Fibroblast of lung (primary cell): ENCODE results near the gene UQCR10. TPM values are rescaled to one million over a fixed set of nuclear protein-coding genes. Genes with fewer than 3 reads are reported as not detected.
A peak's percentile ranks its signal among the peaks of the same experiment; 100 is the strongest.

Experiments used
- DNase-seq, 2 donors: peaks; one replicate each; pipeline versions ENCODE4 v3.0.0 to v3.0.0-alpha.2; 2010; ENCODE audit warnings: low read depth in 2 of 2
- H2AFZ ChIP-seq: 2 replicates; pipeline ENCODE4 v1.5.1; 2012; ENCODE audit warnings: low read length, control low read depth, inconsistent platforms
- H3K27ac ChIP-seq: 2 replicates; pipeline ENCODE4 v1.5.1; 2011; ENCODE audit warnings: low read length, control low read depth; ENCODE audit not compliant: insufficient read depth
- H3K27me3 ChIP-seq: 2 replicates; pipeline ENCODE4 v1.5.1; 2011; ENCODE audit warnings: mild to moderate bottlenecking, low read length; ENCODE audit not compliant: control insufficient read depth, insufficient read depth
- H3K36me3 ChIP-seq: 2 replicates; pipeline ENCODE4 v1.5.1; 2011; ENCODE audit warnings: low read length; ENCODE audit not compliant: control insufficient read depth, insufficient read depth
- H3K4me1 ChIP-seq: 2 replicates; pipeline ENCODE4 v1.5.1; 2011; ENCODE audit warnings: low read length; ENCODE audit not compliant: control insufficient read depth, insufficient read depth; ENCODE audit errors: extremely low read depth
- H3K4me2 ChIP-seq: 2 replicates; pipeline ENCODE4 v1.5.1; 2011; ENCODE audit warnings: low read length, control low read depth; ENCODE audit not compliant: insufficient read depth; ENCODE audit errors: extremely low read depth
- H3K4me3 ChIP-seq, 4 experiments: fragments of 200-600 bp in 1 of 4; sonication (generic) in 1 of 4; replicated peaks in 1 of 4; 2 replicates each; pipeline ENCODE4 v1.5.1; 2011 to 2016; ENCODE audit warnings: low read length in 4 of 4, low read depth in 3 of 4, mild to moderate bottlenecking in 3 of 4, control low read depth in 2 of 4, inconsistent platforms in 1 of 4, mixed read lengths in 1 of 4; ENCODE audit not compliant: insufficient read depth in 1 of 4; ENCODE audit errors: control extremely low read depth in 1 of 4
- H3K79me2 ChIP-seq: 2 replicates; pipeline ENCODE4 v1.5.1; 2012; ENCODE audit warnings: mild to moderate bottlenecking, low read length, inconsistent platforms; ENCODE audit not compliant: control insufficient read depth, insufficient read depth
- H3K9ac ChIP-seq: 2 replicates; pipeline ENCODE4 v1.5.1; 2011; ENCODE audit warnings: mild to moderate bottlenecking, low read length, control low read depth; ENCODE audit not compliant: insufficient read depth
- H3K9me3 ChIP-seq: 2 replicates; pipeline ENCODE4 v1.5.1; 2012; ENCODE audit warnings: low read depth, low read length; ENCODE audit not compliant: control insufficient read depth, insufficient read depth
- H4K20me1 ChIP-seq: 2 replicates; pipeline ENCODE4 v1.5.1; 2011; ENCODE audit warnings: low read length; ENCODE audit not compliant: control insufficient read depth, insufficient read depth; ENCODE audit errors: extremely low read depth
- CTCF ChIP-seq, 2 donors: IDR thresholded peaks in 1 of 2; conservative IDR thresholded peaks in 1 of 2; 1 replicate in 1 of 2; 2 replicates in 1 of 2; pipeline ENCODE4 v1.5.1; 2011 to 2012; ENCODE audit warnings: low read length in 2 of 2, control low read depth in 1 of 2, inconsistent platforms in 1 of 2, low read depth in 1 of 2, mild to moderate bottlenecking in 1 of 2
- EZH2 ChIP-seq: IDR thresholded peaks from 2 replicates; pipeline ENCODE4 v1.5.1; 2012; ENCODE audit warnings: low read length, control low read depth, mild to moderate bottlenecking; ENCODE audit errors: missing control alignments
- polyA plus RNA-seq, 2 donors: library from polyadenylated mRNA; depleted of rRNA in 1 of 2; stranded (reverse) in 1 of 2; unstranded in 1 of 2; fragments of >200 nt; gene quantifications; 2 replicates each; pipeline ENCODE4 v1.2.1, GENCODE V29; 2011 to 2012; ENCODE audit warnings: missing spikeins in 1 of 2
- total RNA-seq: library from RNA; depleted of rRNA; stranded (reverse); fragments of >200 nt; gene quantifications from 2 replicates; pipeline ENCODE4 v1.2.1, GENCODE V29; 2014

Gene UQCR10
- total and polyA plus RNA-seq, 2 donors (not counting 1 experiment from before 2014, with no cell fraction given) = 112 to 117 TPM

GRCh38 chr22:29732883-29733282 is 34.3 kb upstream of the UQCR10 start:
- no peak overlapping the region for H3K27ac ChIP-seq
- H3K79me2 ChIP-seq = no peaks in the 10 kb centered on the region
- no peaks in the 10 kb centered on the region for H3K27me3 ChIP-seq
- H3K4me1 ChIP-seq = no peaks in the 10 kb centered on the region
- H3K4me3 ChIP-seq = no peak overlapping the region
- H4K20me1 ChIP-seq = no peaks in the 10 kb centered on the region
- no peak for DNase-seq
- H3K36me3 ChIP-seq = no peaks in the 10 kb centered on the region
- H3K9ac ChIP-seq = no peak overlapping the region
- H2AFZ ChIP-seq = no peak overlapping the region
- H3K9me3 ChIP-seq = no peaks in the 10 kb centered on the region
- TF ChIP-seq CTCF (conservative IDR thresholded peaks at IDR 0.05 in 1 of 2, IDR thresholded peaks at IDR 0.05 in 1 of 2; ENCODE audit: low read depth in 1 of 2, low read length in 2 of 2) (no peak), EZH2 (no peak)
- H3K4me2 ChIP-seq = no peak overlapping the region

- no peak overlapping the region for H3K4me2 ChIP-seq
- no peak for TF ChIP-seq EZH2
- no peak for TF ChIP-seq CTCF (conservative IDR thresholded peaks at IDR 0.05 in 1 of 2, IDR thresholded peaks at IDR 0.05 in 1 of 2; ENCODE audit: low read depth in 1 of 2, low read length in 2 of 2)
- no peak overlapping the region for H3K9ac ChIP-seq
- H2AFZ ChIP-seq = no peak overlapping the region
- peak in 1 of 2 donors; percentile 8 for DNase-seq
- no peaks in the 10 kb centered on the region for H3K36me3 ChIP-seq
- no peak overlapping the region for H3K27ac ChIP-seq
- H3K79me2 ChIP-seq = no peaks in the 10 kb centered on the region
- H3K4me3 ChIP-seq = no peak overlapping the region
- no peaks in the 10 kb centered on the region for H3K27me3 ChIP-seq
- H3K9me3 ChIP-seq = no peaks in the 10 kb centered on the region
- no peaks in the 10 kb centered on the region for H4K20me1 ChIP-seq
- H3K4me1 ChIP-seq = no peaks in the 10 kb centered on the region
Observed at GRCh38 chr22:29733362-29734201, 33.6 kb upstream of the UQCR10 start.

DNA sequence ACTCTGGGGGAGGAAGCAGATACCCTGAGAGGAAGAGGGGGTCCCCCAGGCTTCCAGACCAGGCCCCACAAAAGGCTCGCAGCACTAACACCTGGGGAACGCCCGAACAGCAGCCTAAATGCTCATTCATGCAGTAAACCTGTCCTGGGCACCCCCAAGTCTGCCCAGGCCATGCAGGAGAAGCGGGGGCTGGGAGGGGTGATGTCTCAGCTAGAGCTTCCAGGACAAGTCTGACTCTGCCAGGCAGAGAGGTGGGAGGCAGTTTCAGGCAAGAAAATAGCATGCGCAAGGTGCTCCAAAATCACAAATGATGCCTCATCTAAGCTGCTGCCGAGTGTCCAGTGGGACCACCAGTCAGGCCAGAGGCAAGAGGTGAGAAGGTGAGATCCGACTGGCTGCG is 32.8 kb upstream of the UQCR10 start:
- no peak overlapping the region for H2AFZ ChIP-seq
- no peaks in the 10 kb centered on the region for H3K4me1 ChIP-seq
- H4K20me1 ChIP-seq = no peaks in the 10 kb centered on the region
- no peak overlapping the region for H3K4me3 ChIP-seq
- no peaks in the 10 kb centered on the region for H3K9me3 ChIP-seq
- H3K36me3 ChIP-seq = no peaks in the 10 kb centered on the region
- H3K27ac ChIP-seq = no peak overlapping the region
- no peak for DNase-seq
- no peak overlapping the region for H3K9ac ChIP-seq
- no peak overlapping the region for H3K4me2 ChIP-seq
- H3K27me3 ChIP-seq = no peaks in the 10 kb centered on the region
- no peaks in the 10 kb centered on the region for H3K79me2 ChIP-seq
- TF ChIP-seq EZH2 (no peak), CTCF (conservative IDR thresholded peaks at IDR 0.05 in 1 of 2, IDR thresholded peaks at IDR 0.05 in 1 of 2; ENCODE audit: low read depth in 1 of 2, low read length in 2 of 2) (no peak)
